Measurements from ENCODE around the gene STK40.

DNA sequence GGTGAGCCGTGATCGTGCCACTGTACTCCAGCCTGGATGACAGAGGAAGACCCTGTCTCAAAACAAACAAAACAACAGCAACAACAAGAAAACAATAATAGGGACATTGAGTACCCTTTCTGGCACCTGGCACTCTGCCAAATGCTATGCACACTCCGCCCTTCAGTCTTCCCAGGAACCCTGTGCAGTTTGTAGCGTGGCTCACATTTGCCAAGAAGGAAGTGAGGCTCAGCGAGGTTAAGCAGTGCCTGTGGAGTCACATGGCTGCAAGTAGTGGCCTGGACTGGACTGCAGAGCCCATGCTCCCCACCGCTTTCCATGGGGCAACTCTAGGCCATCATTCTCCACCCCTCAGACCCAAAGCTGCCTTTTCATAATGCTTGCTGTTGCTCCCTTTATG is 57.0 kb downstream of the STK40 start:
- TF ChIP-seq, protein P1, sequence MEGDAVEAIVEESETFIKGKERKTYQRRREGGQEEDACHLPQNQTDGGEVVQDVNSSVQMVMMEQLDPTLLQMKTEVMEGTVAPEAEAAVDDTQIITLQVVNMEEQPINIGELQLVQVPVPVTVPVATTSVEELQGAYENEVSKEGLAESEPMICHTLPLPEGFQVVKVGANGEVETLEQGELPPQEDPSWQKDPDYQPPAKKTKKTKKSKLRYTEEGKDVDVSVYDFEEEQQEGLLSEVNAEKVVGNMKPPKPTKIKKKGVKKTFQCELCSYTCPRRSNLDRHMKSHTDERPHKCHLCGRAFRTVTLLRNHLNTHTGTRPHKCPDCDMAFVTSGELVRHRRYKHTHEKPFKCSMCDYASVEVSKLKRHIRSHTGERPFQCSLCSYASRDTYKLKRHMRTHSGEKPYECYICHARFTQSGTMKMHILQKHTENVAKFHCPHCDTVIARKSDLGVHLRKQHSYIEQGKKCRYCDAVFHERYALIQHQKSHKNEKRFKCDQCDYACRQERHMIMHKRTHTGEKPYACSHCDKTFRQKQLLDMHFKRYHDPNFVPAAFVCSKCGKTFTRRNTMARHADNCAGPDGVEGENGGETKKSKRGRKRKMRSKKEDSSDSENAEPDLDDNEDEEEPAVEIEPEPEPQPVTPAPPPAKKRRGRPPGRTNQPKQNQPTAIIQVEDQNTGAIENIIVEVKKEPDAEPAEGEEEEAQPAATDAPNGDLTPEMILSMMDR (conservative IDR thresholded peaks at IDR 0.05 in 1 of 2, IDR thresholded peaks at IDR 0.05 in 1 of 2; ENCODE audit: low read depth in 1 of 2, low read length in 2 of 2): no peak
- TF ChIP-seq EZH2 (IDR thresholded peaks at IDR 0.05; ENCODE audit: low read length, missing control alignments): no peak
